ENCODE measurements around the gene TRAF1. TPM values are rescaled to one million over a fixed set of nuclear protein-coding genes. Genes with fewer than 3 reads are reported as not detected.

Gene TRAF1
- total RNA-seq, 1 experiment from 2014 or later: 0.21 TPM

DNA sequence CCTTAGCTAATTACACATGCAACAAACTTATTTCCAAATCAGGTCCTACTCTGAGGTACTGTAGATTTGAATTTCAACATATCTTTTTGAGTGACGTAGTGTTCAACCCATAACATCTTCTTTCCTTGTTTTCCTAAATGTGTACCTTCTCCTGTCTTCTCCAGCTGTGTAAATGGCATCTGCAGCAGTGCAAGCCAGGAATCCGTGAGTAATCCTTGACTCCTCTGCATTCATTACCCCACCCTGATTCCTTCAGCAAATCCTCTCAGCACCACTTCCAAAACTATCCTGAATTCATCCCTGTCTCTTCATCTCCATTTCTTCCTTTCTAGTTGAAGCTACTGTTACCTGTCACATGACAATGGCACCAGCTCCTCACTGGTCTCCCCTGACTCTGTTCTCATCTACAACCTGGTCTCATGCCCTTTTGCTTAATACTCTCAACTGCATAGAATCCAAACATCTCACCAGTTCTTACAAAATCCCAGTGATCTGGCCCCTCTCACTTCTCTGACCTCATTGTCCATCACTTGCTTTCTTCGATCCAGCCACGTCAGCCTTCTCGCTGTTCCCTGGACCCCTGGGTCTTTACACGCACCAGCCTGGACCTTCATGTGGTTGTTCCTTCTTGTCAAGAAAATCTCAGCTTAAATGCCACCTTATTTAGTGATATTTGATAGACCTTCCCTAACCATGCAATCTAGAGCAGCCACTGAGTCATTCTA, 14.6 kb upstream of the TRAF1 start:
- no peak for DNase-seq (ENCODE audit: low spot score)

DNA sequence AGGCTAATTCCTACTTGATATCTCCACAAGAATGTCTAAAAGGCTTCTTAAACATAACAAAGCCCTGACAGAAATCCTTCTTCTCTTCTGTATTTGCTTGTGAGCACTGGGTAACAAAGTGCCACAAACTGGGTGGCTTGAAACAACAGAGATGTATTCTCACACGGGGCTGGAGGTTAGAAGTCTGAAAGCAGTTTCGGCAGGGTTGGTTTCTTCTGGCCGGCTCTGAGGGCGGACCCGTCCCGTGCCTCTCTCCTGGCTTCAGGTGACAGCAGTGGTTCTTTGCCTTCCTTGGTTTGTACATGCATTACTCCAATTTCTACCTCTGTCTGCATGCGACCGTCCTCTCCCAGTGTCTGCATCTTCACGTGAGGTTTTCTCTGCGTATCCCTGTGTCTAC, 14.0 kb upstream of the TRAF1 start:
- DNase-seq (ENCODE audit: low spot score): no peak

DNA sequence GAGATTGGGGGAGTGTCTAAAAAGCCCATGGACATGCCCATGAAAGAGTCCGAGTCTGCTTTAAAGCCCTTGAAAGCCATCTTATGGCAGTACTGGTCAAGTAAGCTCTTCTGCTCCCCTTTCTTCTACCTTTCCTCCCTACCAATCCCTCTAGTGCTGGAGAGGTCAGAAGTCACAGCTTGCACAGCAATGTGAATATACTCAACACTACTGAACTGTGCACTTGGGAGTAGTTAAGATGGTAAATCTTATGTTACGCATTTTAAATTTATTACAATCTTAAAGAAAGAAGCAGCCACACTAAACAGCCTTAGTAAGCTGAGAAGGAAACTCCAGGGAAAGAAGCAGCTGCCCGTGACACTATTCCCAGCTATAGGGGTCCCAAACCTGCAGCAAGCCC, 12.3 kb upstream of the TRAF1 start:
- no peak for DNase-seq (ENCODE audit: low spot score)

DNA sequence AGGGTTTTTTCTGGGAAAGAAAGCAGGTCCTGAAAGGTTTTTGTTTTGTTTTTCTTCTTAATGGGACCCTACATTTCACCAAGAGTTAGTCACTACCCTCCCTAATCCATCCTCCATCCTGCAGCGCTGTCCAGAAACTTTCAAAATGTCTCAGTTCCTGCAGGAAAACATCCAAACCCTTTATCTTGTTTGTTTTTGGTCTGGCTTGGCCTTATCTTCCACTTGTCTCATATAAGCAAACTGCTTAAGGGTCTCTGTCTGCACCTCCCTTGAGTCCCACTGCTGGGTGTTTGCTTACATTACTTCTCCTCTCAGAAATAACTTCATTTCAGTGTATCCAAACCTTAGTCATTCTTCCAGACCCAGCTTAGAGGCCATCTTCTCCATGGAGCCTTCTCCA, 11.0 kb upstream of the TRAF1 start:
- no peak for DNase-seq (ENCODE audit: low spot score)

DNA sequence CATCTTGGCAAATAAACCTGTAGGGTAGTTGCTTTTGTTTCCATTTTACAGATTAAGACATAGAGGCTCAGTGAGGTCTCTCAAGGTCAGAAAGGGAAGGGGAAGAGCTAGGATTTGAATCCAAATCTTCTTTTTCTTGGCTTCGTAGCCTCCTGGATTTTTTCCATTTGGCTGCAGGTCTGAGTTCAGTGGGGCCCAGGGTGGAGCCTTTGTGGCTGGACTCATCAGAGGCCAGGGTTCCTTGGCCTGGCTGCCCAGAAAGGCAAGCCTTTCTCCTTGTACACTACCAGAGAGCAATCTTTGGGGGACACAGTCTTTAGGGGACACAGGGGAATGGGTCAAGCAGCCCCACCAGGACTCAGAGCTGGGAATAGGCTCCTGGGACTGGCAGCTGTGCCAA, 10.5 kb upstream of the TRAF1 start:
- DNase-seq (ENCODE audit: low spot score): no peak

DNA sequence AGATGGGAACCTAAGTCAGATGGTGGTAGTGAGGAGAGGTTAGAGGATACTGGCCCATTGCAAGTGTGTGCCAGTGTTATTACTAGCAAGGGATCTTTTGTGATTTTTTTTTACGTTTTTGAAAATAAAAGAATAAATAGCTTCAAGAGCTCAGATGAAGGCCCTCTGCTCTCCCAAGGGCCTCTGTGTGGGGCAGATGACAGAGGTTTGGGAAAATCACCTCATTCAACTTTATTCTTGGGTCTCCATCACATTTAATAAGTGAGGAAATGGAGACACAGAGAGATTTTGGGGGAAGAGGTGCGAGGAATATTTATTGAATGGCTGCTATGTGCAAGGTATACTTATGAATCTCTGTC, 10.1 kb upstream of the TRAF1 start:
- no peak for DNase-seq (ENCODE audit: low spot score)

DNA sequence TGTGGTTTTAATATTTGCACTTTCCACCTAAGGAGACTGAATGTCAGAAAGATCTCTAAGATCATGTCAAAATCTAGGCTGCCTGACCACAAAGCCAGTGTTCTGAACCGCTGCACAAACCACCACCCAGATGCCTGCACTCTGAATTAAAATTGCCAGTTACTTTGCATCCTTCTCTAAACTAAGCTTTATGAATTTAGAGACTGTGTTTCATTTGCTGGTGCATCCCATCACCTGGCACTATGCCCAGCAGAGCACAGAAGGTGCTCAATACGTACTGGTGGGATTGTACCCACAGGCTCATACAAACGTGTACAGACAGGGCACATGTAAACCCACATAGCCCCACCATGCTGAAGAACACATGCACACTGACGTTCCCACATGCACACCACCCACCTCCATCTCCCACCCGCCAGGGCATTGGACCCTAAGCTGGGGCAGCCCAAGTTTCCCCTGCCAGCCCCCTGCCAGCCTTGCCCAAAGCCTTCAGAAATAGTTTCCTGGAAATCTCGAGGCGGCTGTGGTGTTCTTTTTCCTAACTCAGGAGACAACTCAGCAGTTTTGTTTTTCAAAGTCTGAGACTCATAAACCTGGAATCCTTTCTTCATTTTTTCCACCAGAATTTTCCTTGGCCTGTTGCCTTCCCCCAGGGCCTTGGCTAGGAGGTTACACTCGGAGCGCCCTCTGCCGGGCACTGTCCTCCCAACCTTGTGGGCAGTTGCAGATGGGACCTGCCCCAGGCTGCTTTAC, 9.6 kb upstream of the TRAF1 start:
- DNase-seq (ENCODE audit: low spot score): peak; percentile 85

DNA sequence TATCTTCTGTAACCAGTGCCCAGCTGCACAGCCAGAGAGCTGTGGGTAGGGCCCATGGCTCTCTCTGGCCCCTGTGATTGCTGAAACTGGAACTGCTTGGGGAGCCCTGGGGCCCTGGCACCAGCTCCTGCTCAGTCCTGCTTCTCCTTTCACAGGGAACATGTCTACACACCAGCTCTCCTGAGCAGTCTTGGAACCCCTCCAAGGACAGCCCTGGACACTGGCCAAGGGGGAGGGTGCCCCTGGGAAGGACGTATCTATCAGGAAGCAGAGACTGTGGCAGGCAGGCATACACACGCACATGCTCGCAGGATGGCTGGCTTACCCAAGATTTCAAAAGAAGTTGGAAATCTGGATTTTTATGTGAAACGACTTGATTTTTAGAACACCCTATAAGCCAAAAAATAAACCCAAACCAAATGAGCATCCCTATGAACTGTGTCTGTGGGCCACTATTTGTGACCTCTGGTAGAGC, 8.8 kb upstream of the TRAF1 start:
- peak; percentile 95 for DNase-seq (ENCODE audit: low spot score)

DNA sequence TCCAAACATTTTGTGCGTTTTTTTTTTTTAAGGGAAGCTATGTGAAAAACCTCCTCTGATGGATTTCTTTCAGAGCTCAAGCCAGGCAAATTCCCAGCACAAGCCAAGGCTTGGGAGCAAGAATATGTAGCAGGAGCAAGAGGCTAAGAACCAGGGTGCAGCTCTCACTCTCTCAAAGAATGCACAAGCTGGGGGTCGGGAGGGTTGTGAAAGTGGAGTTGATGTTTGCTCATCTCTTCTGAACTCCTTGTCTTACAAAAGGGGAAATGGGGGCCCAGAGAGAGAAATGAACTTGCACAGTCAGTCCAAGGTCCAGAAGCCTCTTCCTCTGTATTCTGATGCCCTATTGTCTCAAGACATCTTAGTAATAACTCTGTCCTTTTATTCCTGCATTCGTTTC, 7.7 kb upstream of the TRAF1 start:
- no peak for DNase-seq (ENCODE audit: low spot score)

DNA sequence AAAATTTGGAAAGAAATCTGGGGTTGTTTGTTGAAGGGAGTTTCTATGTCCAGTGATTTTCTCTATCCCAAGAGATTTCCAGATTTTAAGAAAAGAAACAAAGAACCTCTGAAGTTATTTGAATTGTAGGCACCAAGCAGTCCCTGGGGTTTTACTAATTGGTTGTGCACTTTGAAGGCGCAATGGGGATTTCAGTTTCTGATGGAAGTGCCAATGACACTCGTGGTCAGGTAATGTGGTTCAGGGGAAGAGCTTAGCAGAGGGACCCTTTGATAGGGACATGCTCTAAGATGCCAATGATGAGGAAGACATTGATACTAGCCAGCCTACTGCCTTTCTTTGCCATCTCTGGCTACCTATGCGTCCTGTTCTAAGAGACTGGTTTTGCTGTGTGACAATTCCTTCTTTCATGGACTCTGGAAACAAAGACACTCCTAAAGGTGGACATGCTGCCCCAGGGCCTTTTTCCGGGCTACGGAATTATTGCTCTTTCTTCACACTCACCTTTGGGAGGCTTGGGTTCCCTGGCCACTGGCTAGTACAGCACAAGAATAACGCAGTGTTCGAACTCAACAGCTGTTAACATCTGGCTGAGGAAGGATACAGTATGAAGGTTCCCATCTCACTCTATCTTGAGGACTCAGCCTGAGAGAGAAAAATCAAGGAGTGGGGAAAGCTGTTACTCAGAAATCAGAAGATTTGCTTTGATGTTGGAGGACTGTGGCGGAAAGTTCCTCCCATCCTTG, 6.9 kb upstream of the TRAF1 start:
- DNase-seq (ENCODE audit: low spot score): no peak

DNA sequence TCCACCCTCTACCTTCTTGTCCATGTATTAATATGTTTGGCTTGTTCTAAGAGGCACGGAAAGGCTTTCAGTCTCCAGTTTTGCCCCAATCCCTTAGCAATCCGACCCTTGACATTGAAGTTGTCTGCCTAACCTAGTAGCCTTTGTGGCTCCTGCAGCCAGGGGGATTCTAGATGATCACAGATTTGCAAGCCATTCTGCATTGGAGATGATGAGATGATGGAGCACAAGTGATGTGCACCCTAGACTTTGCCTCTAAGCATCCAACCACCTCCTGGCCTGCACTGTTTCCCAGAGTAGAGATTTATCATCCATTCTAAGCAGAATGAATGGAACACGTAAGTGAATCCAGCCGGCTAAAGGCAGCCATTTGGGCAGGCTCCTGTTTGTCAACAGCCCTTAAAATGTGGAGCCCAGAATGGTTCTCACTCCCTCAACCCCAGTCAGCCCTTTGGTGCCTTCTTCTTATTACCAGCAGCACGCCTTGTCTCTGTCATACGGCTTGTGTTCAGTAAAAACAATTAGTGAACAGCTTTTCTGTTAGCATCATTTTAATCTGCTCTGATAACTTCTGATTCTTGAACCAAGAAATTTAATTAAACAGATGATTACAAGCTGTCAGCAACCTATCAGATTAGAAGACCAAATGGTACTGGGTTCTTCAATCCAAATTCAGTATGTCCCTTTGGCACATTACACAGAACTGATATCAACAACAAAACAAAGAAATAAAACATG, 5.7 kb upstream of the TRAF1 start:
- no peak for DNase-seq (ENCODE audit: low spot score)

DNA sequence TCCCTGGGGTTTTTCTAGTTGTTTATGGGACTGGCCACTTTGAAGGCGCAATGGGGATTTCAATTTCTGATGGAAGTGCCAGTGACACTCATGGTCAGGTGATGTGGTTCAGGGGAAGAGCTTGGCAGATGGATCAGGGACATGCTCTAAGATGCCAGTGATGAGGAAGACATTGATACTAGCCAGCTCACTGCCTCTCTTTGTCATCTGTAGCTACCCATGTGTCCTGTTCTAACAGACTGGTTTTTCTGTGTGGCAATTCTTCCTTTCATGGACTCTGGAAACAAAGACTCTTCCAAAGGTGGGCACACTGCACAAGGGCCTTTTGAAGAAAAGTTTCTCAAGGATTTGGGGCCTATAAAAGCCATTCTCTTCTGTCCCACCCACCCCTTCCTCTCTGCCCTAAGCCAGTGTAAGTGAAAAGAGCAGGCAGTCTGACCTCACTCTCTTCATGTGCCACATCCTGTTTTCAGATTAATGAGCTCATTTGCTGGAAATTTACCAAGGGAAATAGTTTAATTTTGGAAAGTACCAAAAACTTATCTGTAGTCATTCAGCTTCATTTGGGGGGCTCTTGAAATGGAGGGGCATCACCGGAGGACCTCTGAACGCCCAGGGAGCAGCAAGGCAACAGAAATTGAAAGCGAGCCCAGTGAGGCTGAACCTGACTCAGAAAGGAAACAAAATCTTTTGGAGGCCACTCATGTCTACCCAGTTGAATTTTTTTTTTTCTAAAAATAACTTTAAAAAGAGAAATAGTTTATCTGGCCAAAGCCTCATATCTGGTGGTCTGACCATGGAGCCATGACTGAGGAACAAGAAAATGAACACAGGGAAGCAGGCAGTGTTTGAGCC, 4.9 kb upstream of the TRAF1 start:
- peak; percentile 66 for DNase-seq (ENCODE audit: low spot score)

DNA sequence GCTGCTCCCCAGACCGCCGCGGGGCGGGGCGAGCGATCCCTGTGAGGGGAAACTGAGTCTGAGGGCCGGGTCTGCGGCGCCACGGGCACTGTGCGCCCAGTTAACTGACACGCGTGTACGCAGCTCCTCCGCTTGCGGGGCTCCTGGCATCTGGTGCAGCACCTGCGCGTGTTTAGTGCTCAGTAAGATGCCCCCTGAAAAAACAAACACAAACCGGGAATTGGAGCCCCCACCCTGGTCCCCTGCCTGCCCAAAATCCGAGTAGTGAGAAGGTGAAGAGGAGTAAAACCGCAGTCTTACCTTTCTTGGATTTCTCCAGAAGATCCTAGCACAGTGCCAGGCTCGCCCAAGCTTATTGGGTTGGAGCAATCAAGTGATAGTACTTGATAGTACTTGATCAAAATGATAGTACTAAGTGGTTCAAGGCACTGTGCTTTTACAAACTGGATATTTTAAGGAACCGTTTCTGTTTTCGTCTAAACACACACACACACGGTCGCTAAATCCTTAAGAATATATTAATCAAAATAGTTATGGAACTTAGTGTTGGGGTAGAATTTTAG, 2.7 kb upstream of the TRAF1 start:
- DNase-seq (ENCODE audit: low spot score): no peak

DNA sequence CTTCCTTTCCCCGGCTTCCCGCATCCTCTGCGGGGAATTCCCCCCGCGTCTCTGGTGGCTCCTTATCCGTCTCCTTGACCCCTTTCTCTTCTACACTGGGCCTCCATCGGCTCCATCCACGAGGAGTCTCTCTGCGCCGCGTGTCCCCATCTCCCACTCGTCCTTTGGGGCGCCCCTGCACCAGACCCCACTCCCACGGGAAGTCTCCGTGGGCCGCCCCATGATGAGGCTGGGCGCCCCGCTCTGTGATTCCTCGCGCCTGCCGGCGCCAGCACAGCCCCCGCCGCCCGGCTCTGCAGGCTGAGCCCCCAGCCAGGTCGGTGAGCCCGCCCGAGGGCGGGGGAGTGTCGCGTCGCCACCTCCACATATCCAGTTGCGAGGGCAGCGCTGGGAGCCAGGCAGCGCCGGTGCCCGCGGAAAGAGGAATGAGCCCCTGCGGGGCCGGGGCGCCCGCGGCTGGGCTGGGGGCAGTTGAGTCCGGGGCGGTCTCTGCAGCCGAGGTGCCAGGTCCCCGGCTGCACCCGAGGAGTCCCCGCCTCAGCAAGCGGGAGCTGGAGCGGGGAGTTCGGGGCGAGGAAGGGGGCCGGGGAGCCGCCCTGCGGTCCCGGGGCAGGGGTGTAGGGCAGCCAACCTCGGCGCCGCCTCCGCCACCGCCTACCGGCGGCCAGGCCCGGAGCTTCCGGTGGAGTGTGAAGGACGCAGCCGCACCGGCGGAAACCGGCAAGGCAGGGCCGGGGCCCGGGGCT, 2.1 kb upstream of the TRAF1 start:
- no peak for DNase-seq (ENCODE audit: low spot score)

DNA sequence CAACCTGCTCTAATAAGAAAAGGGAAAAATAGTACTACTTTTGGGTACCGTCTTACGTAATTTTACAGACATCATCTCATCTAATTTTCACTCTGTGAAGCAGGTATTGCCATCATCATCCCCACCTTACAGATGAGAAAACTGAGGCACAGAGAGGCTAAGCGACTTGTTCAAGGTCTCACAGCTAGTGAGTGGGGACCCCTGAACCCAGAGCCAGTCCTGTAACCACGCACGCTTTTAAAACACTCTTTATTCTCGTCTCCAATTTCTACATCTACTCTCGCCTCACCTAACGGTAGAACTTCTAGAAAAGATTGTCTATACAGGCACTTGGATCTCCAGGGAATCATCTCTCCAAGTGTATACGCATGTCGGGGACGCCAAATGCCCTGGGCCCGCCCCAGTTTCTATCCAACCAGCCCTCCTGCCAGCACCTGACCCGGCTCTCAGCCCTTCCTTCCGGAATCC, 1.5 kb upstream of the TRAF1 start:
- no peak for DNase-seq (ENCODE audit: low spot score)

DNA sequence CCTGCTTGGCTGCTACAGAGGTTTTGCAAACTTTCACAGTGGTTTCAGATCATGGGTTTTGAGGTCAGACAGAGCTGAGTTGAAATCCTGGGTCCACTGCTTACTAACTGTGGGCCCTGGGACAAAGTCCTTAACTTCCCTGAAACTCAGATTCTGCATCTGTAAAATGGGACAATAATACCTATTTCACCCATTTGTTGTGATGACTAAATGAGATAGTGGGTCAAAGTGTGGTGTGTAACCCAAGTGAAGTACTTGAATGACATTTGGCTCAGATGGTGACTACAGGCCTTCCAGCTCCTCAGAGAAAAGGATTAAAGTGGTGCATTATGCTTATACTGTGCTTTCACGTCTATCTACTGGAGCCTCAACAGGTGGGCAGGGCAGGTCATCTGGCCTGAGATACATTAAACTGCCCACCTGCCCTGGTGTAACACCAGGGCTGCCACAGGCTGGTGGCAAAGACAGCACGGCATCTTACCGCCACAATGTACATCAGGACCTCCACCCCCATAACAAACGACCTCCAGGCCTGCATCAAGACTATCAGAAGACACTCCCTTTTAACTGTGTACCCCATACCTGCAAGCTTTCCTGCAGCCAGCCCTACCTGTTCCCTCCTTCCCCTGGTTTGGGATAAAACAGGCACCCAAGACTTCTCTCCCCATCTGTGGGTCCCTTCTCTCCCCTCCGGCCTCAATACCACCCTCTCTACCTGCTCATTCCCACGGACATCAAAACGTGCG, 846 bp upstream of the TRAF1 start:
- DNase-seq (ENCODE audit: low spot score): no peak

DNA sequence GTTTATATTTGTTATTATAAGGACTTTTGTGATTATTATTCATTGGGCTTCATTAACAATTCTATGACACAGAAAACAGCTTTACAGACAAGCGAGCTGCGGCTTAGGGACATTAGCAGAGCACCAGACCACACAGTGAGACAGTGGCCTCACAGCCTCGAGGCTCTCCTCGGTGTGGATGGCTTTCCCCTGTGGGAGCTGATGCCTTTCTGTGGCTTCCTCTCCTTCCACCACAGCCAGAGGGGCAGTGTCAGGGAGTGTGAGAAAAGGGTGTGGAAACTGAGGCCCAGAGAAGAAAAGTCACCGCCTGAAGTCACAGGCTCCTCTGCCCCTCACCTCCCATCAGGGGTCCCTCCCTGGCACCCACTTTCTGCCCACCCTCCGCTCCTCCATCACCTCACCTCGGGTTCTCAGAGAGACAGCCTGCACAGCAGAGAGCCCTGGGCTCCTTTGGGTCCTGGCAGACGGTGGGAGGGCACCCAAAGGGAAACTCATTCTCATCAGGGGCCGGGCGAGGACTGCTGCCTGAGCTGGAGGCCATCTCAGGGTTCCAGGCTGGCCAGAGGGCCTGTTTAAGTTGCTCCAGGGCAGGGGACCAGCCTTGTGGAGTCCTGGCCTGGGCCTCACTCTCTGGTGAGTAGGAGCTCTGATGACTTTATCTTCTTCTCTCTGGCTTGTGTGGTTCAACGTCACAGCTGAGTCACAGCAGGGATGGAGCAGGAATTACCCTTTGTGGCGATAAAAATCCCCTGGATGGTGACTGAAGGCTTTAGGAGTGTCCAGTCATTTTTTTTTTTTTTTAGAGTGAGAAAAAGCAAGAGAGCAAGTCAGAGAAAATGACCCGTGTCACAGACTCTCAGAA, 830 bp downstream of the TRAF1 start:
- DNase-seq (ENCODE audit: low spot score): peak; percentile 77

Data from H4 (cell line).